Ovary (tissue), 3 donors: ENCODE data around the gene ZNF226.

Experiments used
- EP300 ChIP-seq: sonication (generic); formaldehyde crosslinking; IDR thresholded peaks from one replicate; pipeline ENCODE4 v1.6.1; 2017; ENCODE audit warnings: antibody characterized with exemption
- POLR2A ChIP-seq: fragments of 450-650 bp; IDR thresholded peaks from one replicate; pipeline ENCODE4 v1.6.1; 2017; ENCODE audit warnings: antibody characterized with exemption, mild to moderate bottlenecking, moderate library complexity
- TF ChIP-seq, protein P1 (sequence below), 3 donors: fragments of 450-650 bp in 2 of 3; fragments of 200-600 bp in 1 of 3; IDR thresholded peaks; one replicate each; pipeline versions ENCODE4 v1.5.1 to v1.8.0; 2016 to 2022; ENCODE audit warnings: antibody characterized with exemption in 3 of 3, mild to moderate bottlenecking in 1 of 3
- donor health status: DM: no; HTN: no; CAD: no.

GRCh38 chr19:44163789-44164188, 1.1 kb upstream of the ZNF226 start:
- TF ChIP-seq, protein P1, sequence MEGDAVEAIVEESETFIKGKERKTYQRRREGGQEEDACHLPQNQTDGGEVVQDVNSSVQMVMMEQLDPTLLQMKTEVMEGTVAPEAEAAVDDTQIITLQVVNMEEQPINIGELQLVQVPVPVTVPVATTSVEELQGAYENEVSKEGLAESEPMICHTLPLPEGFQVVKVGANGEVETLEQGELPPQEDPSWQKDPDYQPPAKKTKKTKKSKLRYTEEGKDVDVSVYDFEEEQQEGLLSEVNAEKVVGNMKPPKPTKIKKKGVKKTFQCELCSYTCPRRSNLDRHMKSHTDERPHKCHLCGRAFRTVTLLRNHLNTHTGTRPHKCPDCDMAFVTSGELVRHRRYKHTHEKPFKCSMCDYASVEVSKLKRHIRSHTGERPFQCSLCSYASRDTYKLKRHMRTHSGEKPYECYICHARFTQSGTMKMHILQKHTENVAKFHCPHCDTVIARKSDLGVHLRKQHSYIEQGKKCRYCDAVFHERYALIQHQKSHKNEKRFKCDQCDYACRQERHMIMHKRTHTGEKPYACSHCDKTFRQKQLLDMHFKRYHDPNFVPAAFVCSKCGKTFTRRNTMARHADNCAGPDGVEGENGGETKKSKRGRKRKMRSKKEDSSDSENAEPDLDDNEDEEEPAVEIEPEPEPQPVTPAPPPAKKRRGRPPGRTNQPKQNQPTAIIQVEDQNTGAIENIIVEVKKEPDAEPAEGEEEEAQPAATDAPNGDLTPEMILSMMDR (IDR thresholded peaks at IDR 0.05): no peak
- TF ChIP-seq EP300 (no peak), POLR2A (no peak)
